DMS79 treated with DMSO at 0.1 percent for 48 hours (cell line): ENCODE data around the gene LAIR2.

ENCODE experiments used
- DNase-seq: peaks from one replicate; lab custom pipeline; 2025; lab: John Stamatoyannopoulos, UW

LAIR2 gene

GRCh38 chr19:54502518-54503048 lies at the start of gene LAIR2:
Gene LAIR2 (plus strand): TSS chr19:54502831. CDS start chr19:54502919, 88 bp downstream.
- DNase-seq: no peak

GRCh38 chr19:54453921-54454780 lies 48.5 kb upstream of the LAIR2 start:
- no peak for DNase-seq

- no peak for DNase-seq
Measured at GRCh38 chr19:54454781-54455675, 47.6 kb upstream of the LAIR2 start.

- no peak for DNase-seq
Measured at GRCh38 chr19:54455786-54456422, 46.7 kb upstream of the LAIR2 start.

GRCh38 chr19:54456423-54457373 lies 45.9 kb upstream of the LAIR2 start:
- no peak for DNase-seq

- no peak for DNase-seq
Measured at GRCh38 chr19:54457773-54458647, 44.6 kb upstream of the LAIR2 start.

GRCh38 chr19:54458648-54459281 lies 43.9 kb upstream of the LAIR2 start:
- DNase-seq: no peak

GRCh38 chr19:54459282-54460229 lies 43.1 kb upstream of the LAIR2 start:
- no peak for DNase-seq

- no peak for DNase-seq
Measured at GRCh38 chr19:54460230-54461005, 42.2 kb upstream of the LAIR2 start.

- DNase-seq: no peak
Measured at GRCh38 chr19:54461210-54461609, 41.4 kb upstream of the LAIR2 start.

GRCh38 chr19:54461613-54462012 lies 41.0 kb upstream of the LAIR2 start:
- DNase-seq: no peak

- no peak for DNase-seq
Measured at GRCh38 chr19:54462047-54462654, 40.5 kb upstream of the LAIR2 start.

GRCh38 chr19:54462655-54463530 lies 39.7 kb upstream of the LAIR2 start:
- no peak for DNase-seq

- peak; percentile 68 for DNase-seq
Measured at GRCh38 chr19:54463531-54464043, 39.0 kb upstream of the LAIR2 start, which contains the start of gene LENG9. Gene LENG9 (minus strand): TSS chr19:54463778. CDS start chr19:54463526, 252 bp downstream.

GRCh38 chr19:54464044-54464629 lies 38.5 kb upstream of the LAIR2 start:
- peak; percentile 67 for DNase-seq
